Measurements from ENCODE around the gene SLC48A1.

The SLC48A1 gene

GRCh38 chr12:47753021-47754001 lies 19.7 kb upstream of the SLC48A1 start:
- TF ChIP-seq CTCF (IDR thresholded peaks at IDR 0.05; ENCODE audit: insufficient read depth, low read length, missing control alignments): no peak
- no peak for DNase-seq (ENCODE audit: low read depth, low spot score)

GRCh38 chr12:47754126-47754525 lies 18.9 kb upstream of the SLC48A1 start:
- no peak for TF ChIP-seq CTCF (IDR thresholded peaks at IDR 0.05; ENCODE audit: insufficient read depth, low read length, missing control alignments)
- no peak overlapping the region for H3K4me3 ChIP-seq (ENCODE audit: low read depth, low read length)
- CTCF ChIA-PET: interaction anchor here (0.7 to 14.3 kb wide), 6 partner anchors 9 to 38 kb away, joined by 3 to 349 read pairs (median 72); partner anchors contain the start of gene SLC48A1
- POLR2A ChIA-PET: interaction anchor here (0.8 kb wide), 1 partner anchor 21 kb away, joined by 3 read pairs; no protein-coding TSS in a partner anchor
- no peak for DNase-seq (ENCODE audit: low read depth, low spot score)

More at GRCh38 chr12:47753021-47754001, 19.7 kb upstream of the SLC48A1 start:
- no peak overlapping the region for H3K4me3 ChIP-seq (ENCODE audit: low read depth, low read length)
- CTCF ChIA-PET: interaction anchor here (0.8 to 14.3 kb wide), 5 partner anchors 10 to 84 kb away, joined by 4 to 349 read pairs (median 140); partner anchors contain the start of gene SLC48A1
- POLR2A ChIA-PET: interaction anchor here (0.6 to 0.8 kb wide), 2 partner anchors 22 to 45 kb away, joined by 3 read pairs; no protein-coding TSS in a partner anchor

GRCh38 chr12:47754881-47755280 lies 18.2 kb upstream of the SLC48A1 start:
- POLR2A ChIA-PET: interaction anchor here (0.6 kb wide), 1 partner anchor 67 kb away, joined by 3 read pairs; no protein-coding TSS in a partner anchor
- H3K4me3 ChIP-seq (ENCODE audit: low read depth, low read length): no peak overlapping the region
- DNase-seq (ENCODE audit: low read depth, low spot score): no peak
- CTCF ChIA-PET: interaction anchor here (1.2 to 14.3 kb wide), 5 partner anchors 8 to 39 kb away, joined by 3 to 349 read pairs (median 140); partner anchors contain the start of gene SLC48A1
- TF ChIP-seq CTCF (IDR thresholded peaks at IDR 0.05; ENCODE audit: insufficient read depth, low read length, missing control alignments): no peak

GRCh38 chr12:47755655-47756562 lies 17.1 kb upstream of the SLC48A1 start:
- ChIA-PET POLR2A (no interaction called here), CTCF (interaction anchor here (1.1 to 14.3 kb wide), 7 partner anchors 7 to 208 kb away, joined by 3 to 349 read pairs (median 4); partner anchors contain the start of genes SLC48A1 and TMEM106C)
- TF ChIP-seq CTCF (IDR thresholded peaks at IDR 0.05; ENCODE audit: insufficient read depth, low read length, missing control alignments): no peak
- DNase-seq (ENCODE audit: low read depth, low spot score): no peak
- H3K4me3 ChIP-seq (ENCODE audit: low read depth, low read length): no peak overlapping the region

- CTCF ChIA-PET: interaction anchor here (0.7 to 14.3 kb wide), 10 partner anchors 14 to 206 kb away, joined by 3 to 349 read pairs (median 6); partner anchors contain the start of genes ENDOU, SLC48A1 and TMEM106C
- no peak for TF ChIP-seq CTCF (IDR thresholded peaks at IDR 0.05; ENCODE audit: insufficient read depth, low read length, missing control alignments)
- no peak overlapping the region for H3K4me3 ChIP-seq (ENCODE audit: low read depth, low read length)
- no peak for DNase-seq (ENCODE audit: low read depth, low spot score)
- POLR2A ChIA-PET: interaction anchor here (0.6 to 1.5 kb wide), 3 partner anchors 11 to 23 kb away, joined by 3 to 4 read pairs (median 3); no protein-coding TSS in a partner anchor
Observed at GRCh38 chr12:47757364-47757839, 15.6 kb upstream of the SLC48A1 start.

Measured in AG04449 (cell line).